Dermis microvascular lymphatic vessel endothelial cell (primary cell): ENCODE data around the gene WDHD1. TPM values are rescaled to one million over a fixed set of nuclear protein-coding genes. Genes with fewer than 3 reads are reported as not detected.
"Not testable (repeated sequence)": the region's sequence is repeated elsewhere in the genome, so short reads cannot be mapped to it uniquely, and the experiment has no call there.

Experiments used
- DNase-seq, 2 donors: peaks; one replicate each; pipeline versions ENCODE4 v3.0.0 to v3.0.0-alpha.2; 2010; ENCODE audit warnings: low read depth in 2 of 2
- total RNA-seq: library from RNA; depleted of rRNA; stranded (reverse); fragments of >200 nt; gene quantifications from 2 replicates; pipeline ENCODE4 v1.2.1, GENCODE V29; 2014

WDHD1 gene
- total RNA-seq, 1 donor from 2014 or later, result 9.6 TPM

- DNase-seq, result no peak
Observed at GRCh38 chr14:55048900-55049436, 22.1 kb upstream of the WDHD1 start.

DNA sequence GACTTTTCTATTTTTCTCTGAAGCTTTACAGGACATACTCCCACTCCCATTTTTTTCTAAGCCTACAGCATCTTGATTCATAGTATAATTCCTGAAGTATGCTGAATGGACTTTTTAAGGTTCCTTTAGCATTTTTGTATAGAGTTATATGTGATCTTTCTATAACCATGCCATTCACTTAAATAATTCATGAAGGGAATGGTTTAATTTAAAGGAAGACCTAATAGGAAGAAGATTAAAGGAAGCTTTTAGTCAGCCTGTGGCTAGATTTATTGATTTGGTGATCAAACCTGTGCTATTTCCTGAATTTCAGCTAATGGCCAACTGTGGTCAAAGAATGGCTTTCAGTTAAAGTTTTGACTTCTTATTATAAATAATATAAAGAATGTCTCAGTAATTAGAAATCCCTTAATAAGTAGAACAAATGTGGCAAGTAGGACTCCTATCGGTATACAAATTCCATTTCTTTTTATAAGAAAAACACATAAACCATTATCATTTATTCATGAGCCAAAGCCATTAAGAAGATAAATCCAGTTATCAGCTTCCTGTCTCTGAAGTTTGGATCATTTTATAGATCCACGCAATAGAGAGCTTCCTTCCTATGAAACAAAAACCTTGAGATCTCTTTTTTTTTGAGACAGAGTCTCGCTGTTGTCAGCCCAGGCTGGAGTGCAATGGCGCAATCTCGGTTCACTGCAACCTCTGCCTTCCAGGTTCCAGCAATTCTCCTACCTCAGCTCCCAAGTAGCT, 20.6 kb upstream of the WDHD1 start:
- no peak for DNase-seq

- DNase-seq, result no peak
Observed at GRCh38 chr14:55045087-55045486, 18.2 kb upstream of the WDHD1 start.

- no peak for DNase-seq
Observed at GRCh38 chr14:55043528-55043927, 16.6 kb upstream of the WDHD1 start.

- DNase-seq, result no peak
Observed at GRCh38 chr14:55038708-55039107, 11.8 kb upstream of the WDHD1 start.

GRCh38 chr14:55037995-55038394, 11.1 kb upstream of the WDHD1 start:
- DNase-seq, result not testable (repeated sequence)

DNA sequence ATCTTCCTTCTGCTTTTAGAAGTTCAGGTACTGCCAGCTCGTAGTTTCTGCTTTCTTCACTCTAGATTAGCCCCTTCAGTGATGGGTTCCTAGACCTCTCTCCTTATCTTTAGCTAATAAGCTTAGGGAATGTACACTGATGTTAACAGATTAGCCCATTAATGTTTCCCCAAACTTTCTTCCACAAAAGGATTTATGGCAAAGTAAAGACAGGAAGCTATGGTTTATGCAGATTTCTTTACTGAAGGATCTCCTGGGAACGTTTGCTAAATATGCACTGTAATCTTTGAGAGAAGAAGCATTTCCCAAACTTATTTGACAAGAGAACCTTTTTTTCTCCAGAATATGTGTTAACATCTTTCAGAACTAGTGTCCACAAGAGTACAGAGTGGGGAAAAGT, 4.3 kb upstream of the WDHD1 start:
- no peak for DNase-seq

- DNase-seq, result no peak
Observed at GRCh38 chr14:55028476-55028875, 1.6 kb upstream of the WDHD1 start.

DNA sequence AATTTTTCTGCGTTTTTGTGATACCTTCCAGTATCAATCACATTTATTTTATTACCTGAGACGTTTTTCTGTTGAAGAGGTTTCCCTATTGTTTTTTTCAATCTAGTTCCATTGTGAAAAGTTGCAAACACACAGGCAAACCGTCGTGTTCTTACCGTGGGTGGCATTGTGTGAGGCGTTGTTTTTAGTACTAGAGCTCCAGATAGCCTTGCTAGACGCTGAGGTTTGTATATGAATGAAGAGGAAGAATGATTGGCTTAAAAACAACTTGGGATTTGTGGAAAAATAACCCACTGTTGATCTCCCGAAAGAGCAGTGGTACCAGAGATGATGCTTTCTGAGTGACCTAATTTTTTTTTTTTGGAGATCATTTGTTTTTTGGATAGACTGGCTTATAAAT, 1.2 kb upstream of the WDHD1 start:
- peak in 1 of 2 donors; percentile 7 for DNase-seq

GRCh38 chr14:55026441-55026792, 482 bp downstream of the WDHD1 start:
- DNase-seq, result no peak

DNA sequence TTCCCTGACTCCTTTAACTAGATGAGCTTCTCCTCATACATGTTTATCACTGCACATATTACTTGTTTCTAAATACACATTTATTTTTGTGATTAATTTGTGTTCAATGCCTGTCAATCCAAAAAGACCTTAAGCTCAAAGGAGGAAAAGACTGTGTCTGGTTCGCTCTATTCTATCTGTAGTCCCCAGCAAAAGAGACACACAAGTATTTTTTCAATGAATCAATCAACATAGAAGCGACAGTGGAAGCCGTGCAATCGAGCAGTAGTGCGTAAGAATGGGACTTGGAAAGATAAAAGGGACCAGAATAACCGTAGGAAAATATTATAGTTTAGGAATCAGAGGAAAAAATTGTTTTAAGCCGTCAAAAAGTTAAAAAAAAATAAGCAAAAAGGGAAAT, 951 bp downstream of the WDHD1 start:
- no peak for DNase-seq

DNA sequence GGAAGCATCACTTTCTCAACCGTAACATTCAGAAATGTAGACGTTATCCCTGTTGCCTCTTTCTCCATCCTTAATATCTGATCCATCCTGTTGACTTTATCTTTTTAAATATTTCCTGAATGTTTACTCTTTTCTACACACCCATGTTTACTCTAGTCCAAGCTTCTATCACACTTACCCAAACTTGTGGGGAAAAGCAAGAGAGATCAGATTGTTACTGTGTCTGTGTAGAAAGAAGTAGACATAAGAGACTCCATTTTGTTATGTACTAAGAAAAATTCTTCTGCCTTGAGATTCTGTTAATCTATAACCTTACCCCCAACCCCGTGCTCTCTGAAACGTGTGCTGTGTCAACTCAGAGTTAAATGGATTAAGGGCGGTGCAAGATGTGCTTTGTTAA, 2.5 kb downstream of the WDHD1 start:
- DNase-seq, result not testable (repeated sequence)

- DNase-seq, result no peak
Observed at GRCh38 chr14:55019968-55020554, 6.8 kb downstream of the WDHD1 start.

GRCh38 chr14:55015006-55015405, 11.9 kb downstream of the WDHD1 start:
- no peak for DNase-seq

DNA sequence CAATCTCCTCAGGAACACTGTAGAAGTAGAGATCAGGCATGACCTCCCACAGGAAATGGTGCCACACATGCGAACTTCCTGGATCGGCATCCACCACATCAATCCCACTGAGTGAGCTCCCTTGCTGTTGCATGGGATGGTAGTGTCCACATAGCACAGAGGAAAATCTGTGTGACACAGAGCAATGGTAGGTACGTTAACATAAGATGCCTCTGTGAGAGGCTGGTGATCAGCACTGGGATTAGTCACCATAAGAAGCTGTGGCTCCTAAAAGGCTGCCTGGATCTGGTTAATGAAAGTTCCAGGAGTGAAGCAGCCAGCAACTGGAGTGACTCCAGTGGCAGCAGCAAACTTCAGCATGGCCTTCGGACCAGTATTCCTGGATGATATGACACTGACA, 21.8 kb downstream of the WDHD1 start:
- peak in 1 of 2 donors; percentile 4 for DNase-seq

GRCh38 chr14:55000381-55000780, 26.5 kb downstream of the WDHD1 start:
- no peak for DNase-seq

- no peak for DNase-seq
Observed at GRCh38 chr14:54985156-54985555, 41.7 kb downstream of the WDHD1 start.

- peak in 1 of 2 donors; percentile 23 for DNase-seq
Observed at GRCh38 chr14:54981698-54982097, 45.2 kb downstream of the WDHD1 start.

DNA sequence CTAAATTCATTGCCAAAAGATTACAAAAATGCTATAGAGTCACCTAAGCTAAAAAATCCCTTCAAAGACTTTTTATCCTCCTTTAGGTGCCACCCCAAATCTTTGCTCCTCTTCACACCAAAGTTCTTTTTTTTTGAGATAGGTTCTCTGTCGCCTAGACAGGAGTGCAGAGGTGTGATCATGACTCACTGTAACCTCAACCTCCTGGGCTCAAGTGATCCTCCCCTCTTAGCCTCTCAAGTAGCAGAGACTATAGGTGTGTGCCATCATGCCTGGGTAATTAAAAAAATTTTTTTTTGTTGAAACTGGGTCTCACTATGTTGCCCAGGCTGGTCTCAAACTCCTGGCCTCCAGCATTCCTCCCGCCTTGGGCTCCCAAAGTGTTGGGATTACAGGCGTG, 47.9 kb downstream of the WDHD1 start:
- no peak for DNase-seq

DNA sequence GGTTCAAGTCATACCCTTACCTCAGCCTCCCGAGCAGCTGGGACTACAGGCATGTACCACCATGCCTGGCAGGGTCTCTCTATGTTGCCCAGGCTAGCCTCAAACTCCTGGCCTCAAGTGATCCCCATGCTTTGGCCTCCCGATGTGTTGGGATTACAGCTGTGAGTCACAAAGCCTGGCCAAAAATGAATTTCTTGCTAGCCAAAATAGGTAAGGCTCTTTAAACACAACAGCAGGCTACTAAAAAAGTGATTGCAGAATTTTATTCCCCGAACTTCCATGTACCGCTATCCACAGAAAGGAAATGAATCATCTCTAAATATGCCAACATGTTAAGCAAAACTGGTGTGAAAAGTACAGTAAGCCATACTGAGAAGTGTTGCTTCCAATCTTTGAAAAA, 50.6 kb downstream of the WDHD1 start:
- DNase-seq, result peak; percentile 58 to 73

GRCh38 chr14:54975856-54976255, 51.0 kb downstream of the WDHD1 start:
- peak in 1 of 2 donors; percentile 7 for DNase-seq

DNA sequence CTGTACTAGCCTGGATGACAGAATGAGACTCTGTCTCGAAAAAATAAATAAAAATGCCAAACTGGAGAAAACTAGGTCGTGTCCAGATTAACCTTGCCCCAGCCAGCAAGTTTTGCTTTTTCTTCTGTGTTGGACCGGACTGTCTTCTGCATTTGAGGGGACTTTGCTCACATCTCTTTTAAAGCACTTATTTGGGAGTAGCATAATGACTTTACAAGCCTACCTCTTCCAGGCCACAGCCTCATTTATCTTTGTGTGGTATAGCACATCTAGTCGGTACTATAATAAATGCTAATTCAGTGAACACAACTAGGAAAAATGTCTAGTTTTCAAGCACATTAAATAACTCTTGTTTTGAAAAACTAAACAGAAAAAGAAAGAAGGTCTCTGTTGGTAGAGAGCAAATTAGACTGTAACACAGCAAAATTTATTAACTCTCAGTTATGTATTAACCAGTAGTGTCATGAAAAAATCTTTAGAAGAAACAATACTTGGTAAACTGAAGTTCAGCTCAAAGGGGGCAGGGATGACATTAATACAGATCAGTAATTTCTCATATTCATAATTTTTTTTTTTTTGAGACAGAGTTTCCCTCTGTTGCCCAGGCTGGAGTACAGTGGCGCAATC, 52.0 kb downstream of the WDHD1 start:
- no peak for DNase-seq

- no peak for DNase-seq
Observed at GRCh38 chr14:54967496-54967895, 59.4 kb downstream of the WDHD1 start.
